NAMALWA (cell line): Measurements from ENCODE around the gene PHF1.
"Not testable (repeated sequence)": the region's sequence is repeated elsewhere in the genome, so short reads cannot be mapped to it uniquely, and the experiment has no call there.

Experiments used
- DNase-seq: peaks from one replicate; pipeline ENCODE4 v3.0.0-alpha.2; 2015; ENCODE audit warnings: low spot score

PHF1 gene

GRCh38 chr6:33391922-33392594 lies 18.8 kb upstream of the PHF1 start:
- peak; percentile 60 for DNase-seq

GRCh38 chr6:33392595-33392948 lies 18.2 kb upstream of the PHF1 start:
- peak; percentile 53 for DNase-seq

- no peak for DNase-seq
These were observed 17.8 kb upstream of the PHF1 start for GRCh38 chr6:33392979-33393378.

GRCh38 chr6:33397541-33397940 lies 13.3 kb upstream of the PHF1 start:
- DNase-seq, result no peak

- DNase-seq, result not testable (repeated sequence)
These were observed 12.2 kb upstream of the PHF1 start for GRCh38 chr6:33398601-33399000.

- DNase-seq, result not testable (repeated sequence)
These were observed 10.9 kb upstream of the PHF1 start for GRCh38 chr6:33399881-33400280.

- DNase-seq, result no peak
These were observed 5.9 kb upstream of the PHF1 start for GRCh38 chr6:33404884-33405283.

GRCh38 chr6:33405386-33405940 lies 5.4 kb upstream of the PHF1 start:
- DNase-seq, result no peak

GRCh38 chr6:33406126-33406525 lies 4.7 kb upstream of the PHF1 start:
- no peak for DNase-seq

GRCh38 chr6:33407132-33407718 lies 3.6 kb upstream of the PHF1 start:
- peak; percentile 59 for DNase-seq

- peak; percentile 97 for DNase-seq
These were observed 634 bp upstream of the PHF1 start for GRCh38 chr6:33410050-33410710.

- no peak for DNase-seq
These were observed 805 bp downstream of the PHF1 start for GRCh38 chr6:33411632-33412005.

- DNase-seq, result no peak
These were observed 1.6 kb downstream of the PHF1 start for GRCh38 chr6:33412140-33413009.

- DNase-seq, result no peak
These were observed 2.7 kb downstream of the PHF1 start for GRCh38 chr6:33413241-33414120.

- peak; percentile 81 for DNase-seq
These were observed 3.9 kb downstream of the PHF1 start for GRCh38 chr6:33414592-33415271.

GRCh38 chr6:33415831-33416230 lies 5.0 kb downstream of the PHF1 start:
- no peak for DNase-seq

- DNase-seq, result no peak
These were observed 5.7 kb downstream of the PHF1 start for GRCh38 chr6:33416386-33417127.

- no peak for DNase-seq
These were observed 6.5 kb downstream of the PHF1 start for GRCh38 chr6:33417128-33417902.
